NCI-H82 treated with DMSO at 0.1 percent for 48 hours (cell line): ENCODE results near the gene UBR3.
"Not testable (repeated sequence)": the region's sequence is repeated elsewhere in the genome, so short reads cannot be mapped to it uniquely, and the experiment has no call there.

Experiments
- DNase-seq: peaks from one replicate; lab custom pipeline; 2025; ENCODE audit not compliant: unreplicated experiment; lab: John Stamatoyannopoulos, UW

Gene UBR3

DNA sequence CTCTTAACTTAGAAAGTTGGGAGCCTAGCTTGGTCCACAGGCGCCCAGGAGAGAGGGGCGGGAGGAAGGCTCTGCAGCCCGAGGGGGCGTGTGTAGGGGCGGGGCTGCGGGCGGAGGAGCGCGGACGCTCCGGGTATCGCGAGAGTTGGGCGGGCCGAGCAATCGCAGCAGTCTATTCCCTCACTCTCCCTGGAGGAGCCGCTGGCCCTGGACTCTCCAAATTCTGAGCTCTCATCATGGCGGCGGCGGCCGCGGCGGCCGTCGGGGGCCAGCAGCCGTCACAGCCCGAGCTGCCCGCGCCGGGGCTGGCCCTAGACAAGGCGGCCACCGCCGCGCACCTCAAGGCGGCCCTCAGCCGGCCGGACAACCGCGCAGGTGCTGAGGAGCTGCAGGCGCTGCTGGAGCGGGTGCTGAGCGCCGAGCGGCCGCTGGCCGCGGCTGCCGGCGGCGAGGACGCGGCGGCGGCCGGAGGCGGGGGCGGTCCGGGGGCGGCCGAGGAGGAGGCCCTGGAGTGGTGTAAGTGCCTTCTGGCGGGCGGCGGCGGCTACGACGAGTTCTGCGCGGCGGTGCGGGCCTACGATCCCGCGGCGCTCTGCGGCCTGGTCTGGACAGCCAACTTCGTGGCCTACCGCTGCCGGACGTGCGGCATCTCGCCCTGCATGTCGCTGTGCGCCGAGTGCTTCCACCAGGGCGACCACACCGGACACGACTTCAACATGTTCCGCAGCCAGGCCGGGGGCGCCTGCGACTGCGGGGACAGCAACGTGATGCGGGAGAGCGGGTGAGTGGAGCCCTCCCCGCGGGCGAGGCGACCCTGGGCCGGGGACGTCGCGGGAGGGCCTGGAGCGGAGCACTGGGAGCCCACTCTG lies at the start of gene UBR3:
Gene UBR3 (plus strand): TSS at position 183 of the 869 bp plus-strand sequence. CDS start 54 bp downstream, at position 237.
- DNase-seq: peak; percentile 82

DNA sequence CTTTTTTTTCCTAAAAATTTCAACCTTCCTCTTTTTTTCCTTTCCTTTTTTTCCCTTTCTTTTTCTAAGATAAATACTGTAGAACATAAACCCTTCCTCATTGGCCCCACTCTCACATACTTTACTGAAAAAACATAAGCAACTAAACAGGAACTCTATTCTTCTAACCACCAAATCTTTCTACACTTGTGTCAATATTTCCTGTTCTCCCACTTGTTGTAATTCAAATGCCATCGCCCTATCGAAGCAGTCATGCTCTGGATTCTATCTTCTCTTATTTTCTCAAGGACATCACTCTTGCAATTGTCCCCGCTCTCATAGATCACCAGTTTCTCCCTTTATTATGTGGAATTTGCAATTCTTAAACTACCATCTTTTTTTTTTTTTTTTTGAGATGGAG lies 48.8 kb upstream of the UBR3 start:
- no peak for DNase-seq

- DNase-seq: no peak
Measured at GRCh38 chr2:169781249-169782013, 45.8 kb upstream of the UBR3 start.

GRCh38 chr2:169782513-169782912 lies 44.7 kb upstream of the UBR3 start:
- DNase-seq: no peak

- DNase-seq: no peak
Measured at GRCh38 chr2:169790581-169790980, 36.7 kb upstream of the UBR3 start.

DNA sequence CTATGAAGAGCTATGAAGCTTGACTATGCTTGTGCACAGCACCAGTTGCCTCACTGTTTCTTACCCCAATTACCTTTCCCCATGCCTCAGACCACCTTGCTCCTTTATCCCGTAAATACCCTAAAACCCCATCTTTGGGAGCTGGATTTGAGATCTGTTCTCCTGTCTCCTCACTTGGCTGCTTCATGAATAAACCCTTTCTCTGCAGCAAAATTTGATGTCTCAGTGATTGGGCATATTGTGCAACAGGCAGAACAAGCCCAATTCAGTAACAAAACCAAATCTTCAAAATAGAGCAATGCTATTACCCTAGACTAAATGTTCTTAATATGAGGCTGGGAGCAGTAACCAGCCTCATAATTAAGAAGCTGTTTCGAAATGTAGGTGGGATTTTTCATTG lies 32.1 kb upstream of the UBR3 start:
- DNase-seq: no peak

- no peak for DNase-seq
Measured at GRCh38 chr2:169796441-169796840, 30.8 kb upstream of the UBR3 start.

DNA sequence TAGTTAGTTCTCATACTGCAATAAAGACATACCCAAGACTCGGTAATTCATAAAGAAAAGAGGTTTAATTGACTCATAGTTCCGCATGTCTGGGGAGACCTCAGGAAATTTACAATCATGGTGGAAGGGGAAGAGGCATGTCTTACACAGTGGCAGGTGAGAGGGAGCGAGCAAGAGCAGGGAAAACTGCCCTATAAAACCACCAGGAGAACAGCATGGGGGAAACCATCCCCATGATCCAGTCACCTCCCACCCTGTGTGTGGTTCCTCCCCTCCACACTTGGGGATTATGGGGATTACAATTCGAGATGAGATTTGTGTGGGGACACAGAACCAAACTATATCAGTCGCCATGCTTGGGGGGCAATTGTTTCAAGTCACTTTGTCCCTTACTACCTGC lies 29.7 kb upstream of the UBR3 start:
- no peak for DNase-seq

DNA sequence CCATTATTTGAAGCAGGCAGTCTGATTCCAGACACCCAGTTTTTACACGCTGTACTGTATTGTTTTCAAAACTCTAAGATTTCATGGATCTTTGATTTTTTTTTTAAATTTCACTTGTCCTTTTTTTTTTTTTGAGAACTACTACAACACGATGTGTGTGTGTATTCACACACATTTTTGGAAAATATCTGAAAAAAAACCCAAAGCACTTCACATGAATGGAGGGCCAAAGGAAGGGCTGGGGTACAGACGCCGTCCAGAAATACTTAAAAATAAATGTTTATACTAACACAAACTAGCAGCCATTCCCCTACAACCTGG lies 28.9 kb upstream of the UBR3 start:
- no peak for DNase-seq

- peak; percentile 82 for DNase-seq
Measured at GRCh38 chr2:169798718-169799592, 28.3 kb upstream of the UBR3 start, which contains the start of gene SSB. Gene SSB, plus strand, starts transcription at chr2:169798871. Its CDS starts 2,090 bp downstream, at chr2:169800961.

DNA sequence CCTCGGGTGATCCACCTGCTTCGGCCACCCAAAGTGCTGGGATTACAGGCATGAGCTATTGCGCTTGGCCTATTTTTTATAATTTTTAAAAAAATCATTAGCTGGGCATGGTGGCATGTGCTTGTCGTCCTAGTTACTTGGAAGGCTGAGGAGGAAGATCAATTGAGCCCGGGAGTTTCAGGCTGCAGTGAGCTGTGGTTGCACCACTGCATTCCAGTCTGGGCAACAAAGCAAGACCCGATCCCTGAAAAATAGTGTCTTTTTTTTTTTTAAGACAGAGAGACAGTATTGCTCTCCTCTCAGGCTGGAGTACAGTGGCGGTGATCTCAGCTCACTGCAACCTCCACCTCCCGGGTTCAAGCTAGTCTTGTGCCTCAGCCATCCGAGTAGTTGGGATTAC lies 23.8 kb upstream of the UBR3 start:
- no peak for DNase-seq

- no peak for DNase-seq
Measured at GRCh38 chr2:169806586-169806985, 20.7 kb upstream of the UBR3 start.

- no peak for DNase-seq
Measured at GRCh38 chr2:169808221-169808620, 19.0 kb upstream of the UBR3 start.

DNA sequence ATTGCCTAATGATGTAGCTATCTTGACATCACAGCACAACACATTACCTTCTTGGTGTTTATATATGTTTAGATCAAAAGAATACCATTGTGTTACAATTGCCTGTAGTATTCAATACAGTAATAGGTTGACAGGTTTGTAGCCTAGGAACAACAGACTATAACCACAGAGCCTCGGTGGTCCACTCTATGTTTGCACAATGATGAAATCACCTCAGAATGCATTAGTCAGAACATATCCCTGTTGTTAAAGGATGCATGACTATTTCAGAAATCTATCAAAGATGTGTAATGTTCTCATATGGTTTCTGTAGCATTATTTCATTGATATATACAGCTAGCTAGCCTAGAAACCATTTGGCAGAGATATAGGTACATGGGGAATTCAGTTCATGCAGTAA lies 11.4 kb upstream of the UBR3 start:
- DNase-seq: no peak

DNA sequence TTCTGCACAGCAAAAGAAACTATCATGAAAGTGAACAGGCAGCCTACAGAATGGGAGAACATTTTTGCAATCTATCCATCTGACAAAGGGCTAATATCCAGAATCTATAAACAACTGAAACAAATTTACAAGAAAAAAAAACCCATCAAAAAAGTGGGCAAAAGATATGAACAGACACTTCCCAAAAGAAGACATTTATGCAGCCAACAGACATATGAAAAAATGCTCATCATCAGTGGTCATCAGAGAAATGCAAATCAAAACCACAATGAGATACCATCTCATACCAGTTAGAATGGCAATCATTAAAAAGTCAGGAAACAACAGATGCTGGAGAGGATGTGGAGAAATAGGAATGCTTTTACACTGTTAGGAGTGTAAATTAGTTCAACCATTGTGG lies 10.3 kb upstream of the UBR3 start:
- not testable (repeated sequence) for DNase-seq

- DNase-seq: not testable (repeated sequence)
Measured at GRCh38 chr2:169817369-169817768, 9.9 kb upstream of the UBR3 start.

GRCh38 chr2:169818241-169818640 lies 9.0 kb upstream of the UBR3 start:
- no peak for DNase-seq

GRCh38 chr2:169819106-169819505 lies 8.1 kb upstream of the UBR3 start:
- DNase-seq: no peak

DNA sequence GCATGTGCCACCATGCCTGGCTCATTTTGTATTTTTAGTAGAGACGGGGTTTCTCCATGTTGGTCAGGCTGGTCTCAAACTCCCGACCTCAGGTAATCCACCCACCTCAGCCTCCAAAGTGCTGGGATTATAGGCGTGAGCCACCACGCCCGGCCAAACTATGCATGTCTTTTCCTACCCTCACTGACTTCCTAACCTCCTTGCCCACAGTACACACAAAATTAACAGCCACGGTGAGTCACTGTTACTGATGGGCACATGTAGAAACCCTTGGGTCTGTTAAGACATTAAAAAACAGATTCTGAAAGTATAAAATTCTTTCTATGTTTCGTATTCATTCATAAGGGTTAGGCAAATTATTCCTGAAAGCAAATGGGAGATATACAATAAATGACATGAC lies 7.2 kb upstream of the UBR3 start:
- DNase-seq: not testable (repeated sequence)

DNA sequence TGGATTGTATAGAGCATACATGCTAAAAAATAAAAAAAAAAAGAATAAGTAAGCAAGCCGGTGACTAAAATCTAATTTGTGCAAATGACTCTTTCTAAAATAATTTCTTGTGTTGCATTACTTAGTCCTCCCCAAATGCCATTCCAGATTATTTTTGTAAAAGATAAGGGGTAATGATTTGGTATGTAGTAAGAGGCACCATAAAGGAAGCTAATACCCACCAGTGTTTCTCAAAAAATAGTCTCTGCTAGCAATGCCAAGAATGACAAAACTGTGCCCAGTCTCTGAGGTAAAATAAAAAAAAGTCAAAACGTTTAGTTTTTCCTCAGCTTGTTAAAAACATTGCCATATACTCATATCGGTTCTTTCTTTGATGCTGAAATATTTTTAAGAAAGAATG lies 5.2 kb upstream of the UBR3 start:
- DNase-seq: no peak

DNA sequence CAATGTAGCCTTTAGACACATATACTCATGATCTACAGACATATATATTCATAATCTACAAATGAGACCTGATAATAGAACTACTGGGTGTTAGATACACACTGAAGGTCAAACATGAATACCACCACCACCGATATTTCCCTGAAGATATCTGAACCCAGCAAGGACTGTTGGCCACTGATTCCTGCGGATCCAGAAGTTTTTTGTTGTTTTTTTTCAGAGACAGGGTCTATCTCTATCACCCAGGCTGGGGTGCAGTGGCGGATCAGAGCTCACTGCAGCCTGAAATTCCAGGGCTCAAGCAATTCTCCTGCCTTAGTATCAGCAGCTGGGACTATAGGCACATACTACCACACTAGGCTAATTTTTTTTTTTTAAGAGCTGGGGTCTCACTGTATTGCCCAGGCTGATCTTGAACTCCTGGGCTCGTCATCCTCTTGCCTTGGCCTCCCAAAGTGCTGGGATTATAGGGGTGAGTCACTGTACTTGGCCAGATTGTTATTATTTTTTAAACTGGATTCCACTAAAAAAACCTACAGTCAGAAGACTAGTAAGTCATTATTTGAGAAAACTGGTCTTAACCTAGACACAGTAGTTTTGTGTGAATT lies 4.4 kb upstream of the UBR3 start:
- DNase-seq: no peak
